Hematopoietic multipotent progenitor cell treated with erythropoietin and hydrocortisone succinate and interleukin-3 and kit ligand, for 15 days (in vitro differentiated cells): ENCODE measurements around the gene SNTA1.
"Not testable (repeated sequence)": the region's sequence is repeated elsewhere in the genome, so short reads cannot be mapped to it uniquely, and the experiment has no call there.

Experiments used
- DNase-seq: peaks from one replicate; pipeline ENCODE4 v3.0.0-alpha.2; 2015; ENCODE audit warnings: low spot score

The SNTA1 gene

DNA sequence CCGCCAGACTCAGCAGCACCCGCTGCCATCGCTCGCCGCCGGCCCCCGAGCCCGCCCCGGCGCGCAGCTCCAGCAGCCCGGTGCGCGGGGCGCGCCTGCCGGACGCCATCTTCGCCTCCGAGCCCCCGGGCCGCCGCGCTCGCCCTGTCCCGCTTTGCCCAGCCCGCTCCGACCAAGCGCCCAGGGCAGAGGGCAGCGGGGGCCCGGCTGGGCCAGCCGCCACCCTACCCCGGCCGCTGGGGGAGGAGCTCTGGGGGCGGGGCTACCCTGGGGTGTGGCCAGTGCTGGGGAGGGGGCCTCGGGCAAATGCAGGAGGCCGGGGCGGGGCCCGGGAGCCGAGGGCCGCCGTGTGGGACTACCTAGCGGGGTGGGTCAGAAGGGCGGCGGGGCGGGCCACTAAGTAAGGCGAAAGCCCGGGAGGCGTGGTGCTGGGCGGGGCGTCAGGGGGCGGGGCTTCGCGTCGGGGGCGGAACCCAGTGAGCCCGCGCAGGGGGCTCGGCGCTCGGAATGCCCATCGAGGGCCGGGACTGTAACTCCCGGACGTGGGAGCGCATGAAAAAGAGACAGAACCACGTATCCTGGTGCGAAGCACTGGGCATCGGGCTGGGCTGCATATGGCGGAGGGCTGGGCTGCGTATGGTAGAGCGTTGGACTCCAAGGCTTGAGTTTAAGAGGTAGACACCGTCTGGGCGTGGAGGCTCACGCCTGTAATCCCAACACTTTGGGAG is at the start of gene SNTA1:
SNTA1 (minus strand) TSS at position 252 of the 728 bp plus-strand sequence; CDS start at position 109, 143 bp downstream.
- DNase-seq: peak; percentile 64

DNA sequence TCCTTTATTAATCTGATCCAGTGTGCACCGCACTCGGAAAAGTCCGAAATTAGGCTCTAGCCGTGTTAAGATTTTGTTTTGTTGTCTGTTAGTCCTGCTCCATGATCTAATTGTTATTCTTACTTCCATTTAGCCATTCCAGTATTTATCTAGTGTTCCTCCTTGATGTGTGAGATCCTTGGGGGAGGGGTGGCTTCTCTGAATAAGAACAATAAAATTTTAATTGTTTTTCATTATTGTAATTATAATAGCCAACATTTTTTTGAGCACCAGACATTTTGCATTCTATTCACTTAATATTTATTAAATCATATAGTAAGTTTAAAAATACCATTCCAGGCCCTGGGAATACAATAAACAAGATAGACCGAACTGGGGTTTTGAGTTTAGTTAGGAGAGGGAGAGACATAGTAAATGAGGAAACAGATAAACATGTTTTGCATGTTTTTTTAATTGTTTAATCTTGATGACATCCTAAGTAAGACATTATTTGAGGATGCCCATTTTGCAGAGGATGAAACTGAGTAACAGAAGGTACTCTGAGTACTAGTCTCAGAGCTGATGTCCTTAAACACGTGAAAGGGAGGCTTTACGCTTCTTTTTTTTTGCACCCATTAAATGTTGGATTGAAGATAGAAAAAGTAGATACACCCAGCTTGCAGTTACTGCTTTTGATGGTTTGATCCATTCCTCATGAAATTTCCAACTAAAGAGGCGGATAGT is 47.5 kb upstream of the SNTA1 start:
- DNase-seq: no peak

DNA sequence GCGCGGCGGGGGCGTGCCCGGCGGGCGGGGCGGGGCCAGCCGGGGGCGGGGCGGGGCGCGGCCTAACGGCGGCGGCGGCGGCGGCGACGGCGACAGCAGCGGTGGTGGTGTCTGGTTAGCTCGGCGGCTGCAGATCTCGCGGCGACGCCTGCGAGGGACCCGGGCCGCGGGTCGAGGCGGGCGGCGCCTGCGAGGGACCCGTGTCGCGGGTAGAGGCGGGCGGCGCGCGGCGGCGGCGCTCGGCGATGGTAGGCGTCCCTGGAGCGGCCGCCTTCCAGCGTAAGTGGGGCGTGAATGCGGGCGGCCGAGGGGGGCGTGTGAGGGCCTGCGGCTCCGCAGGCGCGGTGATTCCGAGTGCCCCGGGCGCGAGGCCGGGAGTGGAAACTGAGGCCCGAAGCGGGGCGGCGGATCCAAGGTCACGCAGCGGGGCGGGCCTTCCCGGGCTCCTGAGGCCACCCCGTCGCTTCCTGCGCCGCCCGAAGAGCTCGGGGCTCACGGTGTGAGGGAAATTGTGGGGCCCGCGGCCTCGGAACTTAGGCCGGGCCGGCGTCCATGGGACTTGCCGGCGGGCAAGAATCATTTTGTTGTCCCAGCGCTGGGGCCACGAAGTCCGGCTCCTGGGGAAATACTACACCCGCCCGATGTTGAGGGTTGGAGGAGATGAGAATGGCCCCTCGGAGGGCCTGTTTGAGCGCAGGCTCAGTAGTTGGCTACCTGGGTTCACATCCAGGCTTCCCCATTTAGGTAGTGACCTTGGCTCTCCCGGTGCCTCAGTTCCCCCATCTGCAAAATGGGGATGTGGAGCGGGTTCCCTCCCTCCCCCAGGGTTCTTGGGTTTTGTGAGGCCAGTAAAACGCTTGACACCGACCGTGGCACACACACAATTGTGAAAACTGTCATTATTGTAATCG is 46.7 kb upstream of the SNTA1 start, which contains the start of gene CBFA2T2:
CBFA2T2 (plus strand) TSS at position 74 of the 911 bp plus-strand sequence; CDS start at position 246, 172 bp downstream.
- DNase-seq: no peak

DNA sequence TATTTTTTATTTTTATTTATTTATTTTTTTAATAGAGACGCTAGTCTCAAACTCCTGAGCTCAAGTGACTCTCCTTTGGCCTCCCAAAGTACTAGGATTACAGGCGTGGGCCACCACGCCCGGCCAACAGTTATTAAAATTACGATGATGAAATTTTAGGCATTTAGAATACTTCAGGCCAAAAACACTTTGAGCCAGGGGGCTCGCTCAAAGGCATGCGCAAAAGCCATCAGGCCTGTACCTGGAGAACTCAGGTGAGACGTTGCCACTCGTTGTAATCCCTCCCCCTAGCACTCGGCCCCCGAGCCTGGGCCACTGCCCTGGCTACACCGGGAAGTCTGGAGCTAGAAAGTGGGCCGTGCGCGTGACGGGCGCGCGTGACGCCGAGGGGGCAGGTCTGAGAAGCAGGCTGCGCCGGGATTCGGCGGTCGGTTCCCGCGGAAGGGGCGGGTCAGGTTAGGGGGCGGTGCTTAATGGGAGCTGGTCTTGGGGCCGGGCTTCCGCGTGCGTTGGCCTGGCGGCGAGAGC is 46.0 kb upstream of the SNTA1 start:
- DNase-seq: peak; percentile 97

DNA sequence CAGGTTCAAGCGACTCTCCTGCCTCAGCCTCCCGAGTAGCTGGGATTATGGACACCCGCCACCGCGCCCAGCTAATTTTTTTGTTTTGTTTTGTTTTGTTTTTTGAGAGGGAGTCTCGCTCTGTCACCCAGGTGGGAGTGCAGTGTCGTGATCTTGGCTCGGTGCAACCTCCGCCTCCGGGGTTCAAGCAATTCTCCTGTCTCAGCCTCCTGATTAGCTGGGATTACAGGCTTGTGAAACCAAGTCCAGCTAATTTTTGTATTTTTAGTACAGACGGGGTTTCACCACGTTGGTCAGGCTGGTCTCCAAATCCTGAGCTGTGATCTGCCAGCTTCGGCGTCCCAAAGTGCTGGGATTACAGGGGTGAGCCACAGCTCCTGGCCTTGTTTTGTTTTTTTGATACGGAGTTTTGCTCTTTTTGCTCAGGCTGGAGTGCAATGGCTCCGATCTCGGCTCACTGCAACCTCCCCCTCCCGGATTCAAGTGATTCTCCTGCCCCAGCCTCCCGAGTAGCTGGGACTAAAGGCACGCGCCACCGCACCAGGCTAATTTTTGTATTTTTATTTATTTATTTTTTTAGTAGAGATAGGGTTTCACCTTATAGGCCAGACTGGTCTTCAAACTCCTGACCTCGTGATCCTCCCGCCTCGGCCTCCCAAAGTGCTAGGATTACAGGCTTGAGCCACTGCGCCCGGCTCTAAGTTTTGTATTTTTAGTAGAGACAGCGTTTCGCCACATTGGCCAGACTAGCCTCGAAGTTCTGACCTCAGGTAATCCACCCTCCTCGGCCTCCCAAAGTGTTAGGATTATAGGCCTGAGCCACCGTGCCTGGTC is 45.3 kb upstream of the SNTA1 start:
- DNase-seq: not testable (repeated sequence)

DNA sequence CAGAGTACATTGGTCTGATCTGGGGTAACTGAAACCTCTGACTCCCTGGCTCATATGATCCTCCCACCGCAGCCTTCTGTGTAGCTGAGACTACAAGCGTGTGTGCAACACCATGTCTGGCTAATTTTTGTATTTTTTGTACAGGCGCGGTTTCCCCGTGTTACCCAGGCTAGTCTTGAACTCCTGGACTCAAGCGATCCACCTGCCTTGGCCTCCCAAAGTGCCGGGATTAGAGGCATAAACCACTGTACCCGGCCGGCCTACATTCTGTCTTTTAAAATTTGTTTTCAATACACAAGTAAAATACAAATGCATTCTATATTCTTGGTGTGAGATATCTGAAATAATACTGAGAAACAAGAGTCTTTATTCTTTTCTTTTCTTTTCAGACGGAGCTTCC is 44.6 kb upstream of the SNTA1 start:
- DNase-seq: no peak

DNA sequence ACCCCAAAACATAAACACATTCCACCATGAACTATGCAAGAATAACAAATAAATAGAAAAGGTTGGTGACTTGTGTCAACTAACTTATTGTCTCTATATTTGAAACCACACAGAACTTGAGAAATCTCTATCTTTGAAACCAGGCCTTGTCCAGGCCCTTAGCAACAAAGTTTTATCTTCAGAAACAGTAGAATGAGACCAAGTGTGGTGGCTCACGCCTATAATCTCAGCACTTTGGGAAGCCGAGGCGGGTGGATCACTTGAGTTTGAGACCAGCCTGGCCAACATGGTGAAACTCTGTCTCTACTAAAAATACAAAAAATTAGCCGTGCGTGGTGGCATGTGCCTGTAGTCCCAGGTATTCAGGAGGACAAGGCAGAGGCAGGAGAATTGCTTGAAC is 39.6 kb upstream of the SNTA1 start:
- not testable (repeated sequence) for DNase-seq

DNA sequence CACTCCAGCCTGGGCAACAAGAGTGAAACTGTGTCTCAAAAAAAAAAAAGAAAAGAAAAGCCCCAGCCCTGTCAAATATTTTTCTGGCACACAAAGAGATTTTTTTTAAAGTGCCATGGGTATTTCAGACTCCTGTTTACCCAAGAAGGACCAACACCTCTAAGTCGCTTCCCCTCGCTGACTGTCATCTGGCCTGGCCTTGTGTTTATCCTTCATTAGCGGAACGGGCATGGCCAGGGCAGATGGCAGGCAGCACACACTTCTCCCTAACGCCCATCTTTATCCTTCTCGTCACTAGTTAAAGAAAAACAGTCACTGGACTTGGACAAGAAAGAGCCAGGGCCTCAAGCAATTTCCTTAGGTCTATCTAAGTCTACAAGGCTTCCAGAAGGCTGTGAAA is 39.0 kb upstream of the SNTA1 start:
- no peak for DNase-seq

DNA sequence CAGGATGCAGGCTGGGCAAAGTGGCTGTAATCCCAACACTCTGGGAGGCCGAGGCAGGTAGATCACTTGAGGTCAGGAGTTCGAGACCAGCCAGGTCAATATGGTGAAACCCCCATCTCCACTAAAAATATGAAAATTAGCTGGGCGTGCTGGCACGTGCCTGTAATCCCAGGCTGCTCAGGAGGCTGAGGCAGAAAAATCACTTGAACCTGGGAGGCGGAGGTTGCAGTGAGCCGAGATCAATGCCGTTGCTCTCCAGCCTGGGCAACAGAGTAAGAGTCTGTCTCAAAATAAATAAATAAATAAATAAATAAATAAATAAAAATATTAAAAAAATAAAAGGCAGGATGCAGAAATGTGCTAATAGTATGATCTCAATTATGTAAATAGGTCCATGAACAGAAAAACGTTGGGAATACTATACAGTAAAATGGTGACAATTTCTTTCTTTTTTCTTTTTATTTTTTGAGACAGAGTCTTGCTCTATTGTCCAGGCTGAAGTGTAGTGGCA is 37.9 kb upstream of the SNTA1 start:
- no peak for DNase-seq

DNA sequence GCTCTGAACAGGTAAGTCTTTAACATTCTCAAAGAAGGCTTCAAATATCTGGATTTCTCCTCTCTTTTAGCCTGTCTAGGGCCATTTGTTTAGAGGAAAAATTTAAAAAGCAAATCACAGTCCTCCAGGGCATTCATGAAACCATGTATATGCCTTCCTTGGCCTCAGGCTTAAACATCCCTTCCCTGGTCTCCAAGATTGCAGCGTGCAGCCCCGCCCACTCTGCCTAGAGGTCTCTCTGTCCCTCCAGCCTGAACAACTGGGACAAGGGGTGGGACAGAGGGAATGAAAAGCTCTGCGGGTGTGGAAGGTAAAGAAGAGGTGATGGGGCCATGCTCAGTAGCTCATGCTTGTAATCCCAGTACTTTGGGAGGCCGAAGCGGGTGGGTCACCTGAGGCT is 36.5 kb upstream of the SNTA1 start:
- no peak for DNase-seq

DNA sequence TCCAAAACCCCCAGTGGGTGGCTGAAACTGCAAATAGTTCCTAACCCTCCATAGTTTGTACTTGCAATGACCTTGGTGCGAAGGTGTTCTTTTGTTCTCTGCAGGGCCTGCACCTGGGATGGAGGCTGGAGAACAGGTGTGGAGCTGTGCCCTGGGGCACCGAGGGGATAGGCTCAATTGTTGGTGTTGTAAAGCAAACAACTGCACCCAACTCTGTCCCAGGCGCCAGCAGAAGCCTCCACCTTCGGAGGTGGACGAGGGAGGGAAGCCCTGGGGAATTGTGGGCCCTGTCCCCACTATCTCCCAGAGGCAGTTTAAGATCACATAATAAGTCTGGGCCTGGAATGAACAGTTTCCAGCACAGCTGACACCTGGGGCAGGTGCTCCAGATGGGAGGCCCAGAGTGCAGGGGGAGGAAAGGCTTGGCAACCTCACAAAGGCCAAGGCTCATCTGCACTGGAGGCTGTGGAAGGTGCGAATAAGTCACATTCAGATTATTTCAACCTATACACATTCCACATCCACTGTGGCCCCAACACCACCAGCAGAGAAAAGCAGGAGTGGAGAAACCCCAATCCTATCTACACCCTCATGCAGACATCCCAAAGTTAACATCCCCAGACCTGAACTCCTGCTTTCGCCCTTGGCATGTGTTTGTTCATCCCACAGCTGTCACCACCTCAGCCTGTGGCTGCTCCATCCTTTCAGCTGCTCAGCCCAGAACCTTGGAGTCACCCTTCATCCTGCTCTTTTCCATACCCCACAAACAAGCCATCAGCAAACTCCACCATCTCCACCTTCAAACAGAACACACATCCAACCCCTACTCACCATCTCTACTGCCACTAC is 34.0 kb upstream of the SNTA1 start:
- DNase-seq: no peak

DNA sequence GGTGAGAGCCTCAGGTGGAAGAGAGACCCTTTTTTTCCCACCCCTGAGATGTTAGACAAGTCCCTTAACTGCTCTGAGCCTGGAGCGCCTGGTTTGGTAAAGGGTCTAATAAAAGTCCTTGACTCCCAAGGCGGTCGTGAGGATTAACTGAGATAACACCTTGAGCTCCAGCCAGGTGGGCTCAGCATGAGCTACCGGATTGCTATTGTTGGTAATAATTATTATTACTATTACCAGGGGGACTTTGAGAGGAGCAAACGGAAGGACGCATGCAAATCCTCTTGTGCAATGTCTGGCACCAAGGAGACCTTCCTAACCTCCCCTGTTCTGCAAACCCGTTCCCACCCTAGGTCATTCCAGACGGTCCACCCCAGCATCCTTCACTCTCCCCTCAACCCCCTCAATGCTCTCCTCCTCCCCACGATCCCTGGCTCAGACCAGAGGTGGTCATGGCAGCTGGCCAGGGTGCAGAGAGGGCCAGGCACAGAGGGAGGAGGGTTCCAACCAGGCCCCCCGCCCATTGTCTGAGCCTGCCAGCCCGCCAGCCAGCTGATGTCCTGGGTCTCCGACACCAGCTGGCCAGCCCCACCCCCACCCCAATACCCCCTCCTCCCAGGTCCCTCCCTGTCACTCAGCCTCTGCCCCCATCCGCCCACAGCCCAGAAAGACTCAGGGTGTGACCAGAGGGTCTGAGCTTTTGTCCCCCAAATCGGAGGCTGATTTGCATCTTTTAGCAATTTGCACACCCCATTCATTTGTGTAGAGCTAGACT is 32.0 kb upstream of the SNTA1 start:
- no peak for DNase-seq

DNA sequence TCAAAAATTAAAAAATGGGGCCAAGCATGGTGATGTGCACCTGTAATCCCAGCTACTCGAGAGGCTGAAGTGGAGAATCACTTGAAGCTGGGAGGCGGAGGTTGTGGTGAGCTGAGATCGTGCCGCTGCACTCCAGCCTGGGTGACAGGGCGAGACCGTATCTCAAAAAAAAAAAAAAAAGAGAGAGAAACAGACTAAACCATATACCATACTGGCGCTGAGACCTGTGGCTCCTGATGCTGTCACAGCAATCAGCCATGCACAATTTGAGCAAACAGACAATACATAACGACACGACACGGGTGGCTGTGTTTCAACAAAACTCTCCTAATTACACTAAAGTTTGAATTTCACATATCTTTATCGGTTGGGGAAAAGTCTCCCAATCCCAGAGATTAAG is 31.4 kb upstream of the SNTA1 start:
- no peak for DNase-seq

DNA sequence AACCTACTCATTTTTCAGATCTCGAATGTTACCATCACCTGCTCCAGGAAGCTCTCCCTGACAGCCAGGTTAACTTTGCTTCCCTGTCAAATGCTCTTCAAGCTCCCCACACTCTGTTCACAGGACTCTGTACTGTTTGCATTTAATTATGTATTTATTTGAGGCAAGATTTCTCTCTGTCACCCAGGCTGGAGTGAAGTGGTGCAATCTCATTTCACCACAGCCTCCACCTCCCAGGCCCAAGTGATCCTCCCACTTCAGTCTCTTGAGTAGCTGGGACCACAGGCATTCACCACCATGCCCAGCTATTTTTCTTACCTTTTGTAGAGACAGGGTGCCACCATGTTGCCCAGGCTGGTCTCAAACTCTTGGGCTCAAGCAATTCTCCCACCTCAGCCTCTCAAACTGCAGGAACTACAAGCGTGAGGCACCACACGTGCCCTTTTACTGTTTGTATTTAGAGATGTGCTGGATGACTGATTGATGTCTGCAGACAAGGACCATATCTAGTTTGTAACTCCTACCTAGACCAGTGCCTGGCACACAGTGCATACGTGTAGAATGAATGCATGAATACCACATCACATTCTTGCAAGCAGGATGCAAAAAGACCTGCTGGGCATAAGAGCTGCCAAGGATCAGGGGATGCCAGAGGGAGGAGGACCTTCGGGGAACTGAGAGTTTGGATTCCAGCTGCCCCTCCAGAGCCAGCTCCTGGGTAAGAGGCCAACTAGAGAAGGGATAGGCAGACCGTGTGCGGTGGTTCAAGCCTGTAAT is 30.7 kb upstream of the SNTA1 start:
- DNase-seq: no peak

DNA sequence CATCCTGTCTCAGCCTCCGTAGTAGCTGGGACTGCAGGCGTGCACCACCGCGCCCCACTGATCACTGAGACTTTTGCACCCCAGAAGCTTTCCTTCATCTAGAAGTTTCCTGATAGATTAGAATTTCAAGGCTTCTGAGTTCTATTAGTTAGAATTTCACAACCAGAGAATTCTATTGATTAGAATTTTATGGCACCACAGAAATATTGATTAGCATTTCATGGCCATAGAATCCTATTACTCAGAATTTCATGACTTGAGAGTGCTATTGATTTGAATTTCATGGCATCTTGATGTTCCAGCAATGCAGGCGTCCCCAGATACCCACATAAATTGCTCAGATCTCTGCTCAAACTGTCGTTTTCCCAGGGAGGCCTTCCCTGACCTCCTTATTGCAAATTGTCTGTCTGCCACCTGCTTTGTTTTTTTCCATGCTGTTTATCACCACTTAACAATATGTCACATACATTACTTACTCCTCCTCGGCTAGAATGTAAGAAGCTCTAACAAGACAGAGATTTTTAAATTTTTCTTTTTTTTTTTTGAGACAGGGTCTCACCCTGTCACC is 29.4 kb upstream of the SNTA1 start:
- DNase-seq: no peak

DNA sequence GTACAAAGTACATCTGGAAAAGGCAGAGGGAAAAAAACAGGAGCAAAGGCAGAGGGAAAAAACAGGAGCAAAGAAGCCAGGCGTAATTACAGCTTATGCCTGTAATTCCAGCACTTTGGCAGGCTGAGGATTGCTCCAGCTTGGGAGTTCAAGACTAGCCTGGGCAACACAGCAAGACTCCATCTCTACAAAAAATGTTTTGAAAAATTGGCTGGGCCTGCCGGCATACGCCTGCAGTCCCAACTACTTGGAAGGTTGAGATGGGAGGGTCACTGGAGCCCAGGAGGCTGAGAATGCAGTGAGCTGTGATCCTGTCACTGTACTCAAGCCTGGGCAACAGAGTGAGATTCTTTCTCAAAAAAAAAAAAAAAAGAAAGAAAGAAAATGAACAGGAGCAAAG is 27.3 kb upstream of the SNTA1 start:
- no peak for DNase-seq

DNA sequence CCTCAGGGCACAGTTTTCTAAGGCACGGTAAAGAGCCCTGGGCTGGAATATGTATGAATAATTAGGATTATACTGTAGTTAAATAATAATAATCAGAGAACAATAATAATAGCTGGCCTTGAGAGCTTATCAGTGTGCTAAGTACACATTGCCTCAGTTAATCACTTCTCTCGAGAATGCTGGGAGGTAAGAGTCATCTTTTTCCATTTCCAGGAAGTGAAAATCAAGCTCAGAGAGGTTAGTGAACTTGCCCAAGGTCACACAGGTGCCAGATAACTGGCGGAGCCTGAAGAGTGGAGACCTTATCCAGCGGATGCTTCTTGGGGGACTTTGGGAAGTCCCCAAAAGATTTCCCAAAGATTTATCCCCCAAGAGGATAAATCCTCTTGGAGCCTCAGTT is 26.9 kb upstream of the SNTA1 start:
- DNase-seq: no peak

DNA sequence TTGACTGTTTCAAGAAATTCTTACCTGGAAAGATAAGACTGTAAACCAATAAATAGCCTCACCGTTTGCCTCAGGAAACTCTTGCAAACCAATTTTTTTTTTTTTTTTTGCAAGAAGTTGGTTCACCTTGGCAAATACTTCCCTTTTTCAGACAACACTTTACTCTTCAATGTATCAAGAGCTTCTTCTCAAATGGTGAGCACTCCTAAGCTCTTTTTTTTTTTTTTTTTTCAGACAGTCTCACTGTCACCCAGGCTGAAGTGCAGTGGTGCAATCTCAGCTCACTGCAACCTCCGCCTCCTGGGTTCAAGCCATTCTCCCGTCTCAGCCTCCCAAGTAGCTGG is 22.7 kb upstream of the SNTA1 start:
- DNase-seq: no peak
